ENCODE measurements around the gene KRT40. TPM values are rescaled to one million over a fixed set of nuclear protein-coding genes. Genes with fewer than 3 reads are reported as not detected.
"Not testable (repeated sequence)": the region's sequence is repeated elsewhere in the genome, so short reads cannot be mapped to it uniquely, and the experiment has no call there.

KRT40 gene
- total and polyA plus RNA-seq, 2 experiments from 2014 or later, result not detected

DNA sequence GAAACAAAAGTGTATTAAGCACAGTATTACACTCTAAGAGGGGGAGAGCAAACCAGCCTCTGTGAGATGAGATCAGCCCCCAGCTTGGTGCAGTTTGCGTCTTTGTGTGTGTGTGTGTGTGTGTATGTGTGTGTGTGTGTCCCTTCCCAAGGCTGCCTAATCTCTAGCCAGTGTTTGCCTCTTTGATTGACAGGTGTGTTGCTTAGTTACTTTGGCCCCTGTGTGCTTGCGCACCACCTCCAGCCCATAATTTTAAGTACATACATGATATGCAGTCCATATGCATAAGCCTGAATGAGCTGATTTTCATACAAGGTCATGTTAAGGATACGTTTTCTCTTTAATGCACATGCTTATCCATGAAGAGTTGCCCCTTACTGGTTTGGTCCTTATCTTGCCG lies 17.7 kb upstream of the KRT40 start (continued):
- TF ChIP-seq, protein P1, sequence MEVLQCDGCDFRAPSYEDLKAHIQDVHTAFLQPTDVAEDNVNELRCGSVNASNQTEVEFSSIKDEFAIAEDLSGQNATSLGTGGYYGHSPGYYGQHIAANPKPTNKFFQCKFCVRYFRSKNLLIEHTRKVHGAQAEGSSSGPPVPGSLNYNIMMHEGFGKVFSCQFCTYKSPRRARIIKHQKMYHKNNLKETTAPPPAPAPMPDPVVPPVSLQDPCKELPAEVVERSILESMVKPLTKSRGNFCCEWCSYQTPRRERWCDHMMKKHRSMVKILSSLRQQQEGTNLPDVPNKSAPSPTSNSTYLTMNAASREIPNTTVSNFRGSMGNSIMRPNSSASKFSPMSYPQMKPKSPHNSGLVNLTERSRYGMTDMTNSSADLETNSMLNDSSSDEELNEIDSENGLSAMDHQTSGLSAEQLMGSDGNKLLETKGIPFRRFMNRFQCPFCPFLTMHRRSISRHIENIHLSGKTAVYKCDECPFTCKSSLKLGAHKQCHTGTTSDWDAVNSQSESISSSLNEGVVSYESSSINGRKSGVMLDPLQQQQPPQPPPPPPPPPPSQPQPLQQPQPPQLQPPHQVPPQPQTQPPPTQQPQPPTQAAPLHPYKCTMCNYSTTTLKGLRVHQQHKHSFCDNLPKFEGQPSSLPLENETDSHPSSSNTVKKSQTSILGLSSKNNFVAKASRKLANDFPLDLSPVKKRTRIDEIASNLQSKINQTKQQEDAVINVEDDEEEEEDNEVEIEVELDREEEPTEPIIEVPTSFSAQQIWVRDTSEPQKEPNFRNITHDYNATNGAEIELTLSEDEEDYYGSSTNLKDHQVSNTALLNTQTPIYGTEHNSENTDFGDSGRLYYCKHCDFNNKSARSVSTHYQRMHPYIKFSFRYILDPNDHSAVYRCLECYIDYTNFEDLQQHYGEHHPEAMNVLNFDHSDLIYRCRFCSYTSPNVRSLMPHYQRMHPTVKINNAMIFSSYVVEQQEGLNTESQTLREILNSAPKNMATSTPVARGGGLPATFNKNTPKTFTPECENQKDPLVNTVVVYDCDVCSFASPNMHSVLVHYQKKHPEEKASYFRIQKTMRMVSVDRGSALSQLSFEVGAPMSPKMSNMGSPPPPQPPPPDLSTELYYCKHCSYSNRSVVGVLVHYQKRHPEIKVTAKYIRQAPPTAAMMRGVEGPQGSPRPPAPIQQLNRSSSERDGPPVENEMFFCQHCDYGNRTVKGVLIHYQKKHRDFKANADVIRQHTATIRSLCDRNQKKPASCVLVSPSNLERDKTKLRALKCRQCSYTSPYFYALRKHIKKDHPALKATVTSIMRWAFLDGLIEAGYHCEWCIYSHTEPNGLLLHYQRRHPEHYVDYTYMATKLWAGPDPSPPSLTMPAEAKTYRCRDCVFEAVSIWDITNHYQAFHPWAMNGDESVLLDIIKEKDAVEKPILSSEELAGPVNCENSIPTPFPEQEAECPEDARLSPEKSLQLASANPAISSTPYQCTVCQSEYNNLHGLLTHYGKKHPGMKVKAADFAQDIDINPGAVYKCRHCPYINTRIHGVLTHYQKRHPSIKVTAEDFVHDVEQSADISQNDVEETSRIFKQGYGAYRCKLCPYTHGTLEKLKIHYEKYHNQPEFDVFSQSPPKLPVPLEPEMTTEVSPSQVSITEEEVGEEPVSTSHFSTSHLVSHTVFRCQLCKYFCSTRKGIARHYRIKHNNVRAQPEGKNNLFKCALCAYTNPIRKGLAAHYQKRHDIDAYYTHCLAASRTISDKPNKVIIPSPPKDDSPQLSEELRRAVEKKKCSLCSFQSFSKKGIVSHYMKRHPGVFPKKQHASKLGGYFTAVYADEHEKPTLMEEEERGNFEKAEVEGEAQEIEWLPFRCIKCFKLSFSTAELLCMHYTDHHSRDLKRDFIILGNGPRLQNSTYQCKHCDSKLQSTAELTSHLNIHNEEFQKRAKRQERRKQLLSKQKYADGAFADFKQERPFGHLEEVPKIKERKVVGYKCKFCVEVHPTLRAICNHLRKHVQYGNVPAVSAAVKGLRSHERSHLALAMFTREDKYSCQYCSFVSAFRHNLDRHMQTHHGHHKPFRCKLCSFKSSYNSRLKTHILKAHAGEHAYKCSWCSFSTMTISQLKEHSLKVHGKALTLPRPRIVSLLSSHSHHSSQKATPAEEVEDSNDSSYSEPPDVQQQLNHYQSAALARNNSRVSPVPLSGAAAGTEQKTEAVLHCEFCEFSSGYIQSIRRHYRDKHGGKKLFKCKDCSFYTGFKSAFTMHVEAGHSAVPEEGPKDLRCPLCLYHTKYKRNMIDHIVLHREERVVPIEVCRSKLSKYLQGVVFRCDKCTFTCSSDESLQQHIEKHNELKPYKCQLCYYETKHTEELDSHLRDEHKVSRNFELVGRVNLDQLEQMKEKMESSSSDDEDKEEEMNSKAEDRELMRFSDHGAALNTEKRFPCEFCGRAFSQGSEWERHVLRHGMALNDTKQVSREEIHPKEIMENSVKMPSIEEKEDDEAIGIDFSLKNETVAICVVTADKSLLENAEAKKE (CRISPR knock-in tag; IDR thresholded peaks at IDR 0.05), result no peak

DNA sequence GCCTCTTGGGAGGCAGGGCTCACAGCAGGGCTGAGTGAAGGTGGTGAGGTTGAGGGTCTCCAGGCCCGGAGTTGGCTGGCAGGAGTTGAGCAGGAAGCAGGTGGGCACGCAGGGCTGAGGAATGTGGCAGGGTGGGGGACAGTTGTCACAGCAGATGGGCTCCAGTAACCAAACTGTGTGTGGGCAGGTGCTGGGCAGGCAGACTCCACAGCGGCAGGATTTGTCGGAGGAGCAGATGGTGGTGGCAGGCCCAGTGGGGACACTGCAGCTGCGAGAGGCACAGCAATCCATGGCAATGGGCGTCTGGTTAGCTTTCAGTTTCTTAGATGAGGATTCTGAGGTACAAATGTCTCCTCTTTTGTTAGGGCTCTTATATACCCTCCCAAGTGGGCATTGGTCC lies 15.4 kb upstream of the KRT40 start, which contains the start of gene KRTAP3-2:
TSS of gene KRTAP3-2 (minus strand) at position 344 of the 400 bp plus-strand sequence. CDS start at position 291, 53 bp downstream.
- H3K27ac ChIP-seq (ENCODE audit: low read depth); H3K4me2 ChIP-seq; H3K27ac Mint-ChIP-seq; H3K79me2 ChIP-seq (replicated peaks; ENCODE audit: insufficient read depth); H3K4me3 Mint-ChIP-seq; H3K27me3 ChIP-seq (ENCODE audit: insufficient read depth); DNase-seq (ENCODE audit: low spot score); H3K9me2 ChIP-seq (ENCODE audit: insufficient read depth); H3K36me3 ChIP-seq (ENCODE audit: insufficient read depth); H3K4me3 ChIP-seq; H3F3A ChIP-seq (replicated peaks; ENCODE audit: low read depth); H4K20me1 ChIP-seq (replicated peaks; ENCODE audit: insufficient read depth); H3K27me3 Mint-ChIP-seq (ENCODE audit: insufficient read depth, low read depth, poor library complexity); H3K4me1 Mint-ChIP-seq; H3K9me3 Mint-ChIP-seq; H3K36me3 Mint-ChIP-seq (ENCODE audit: low read depth); ATAC-seq; H3K4me1 ChIP-seq (ENCODE audit: insufficient read depth); H2AFZ ChIP-seq: not testable (repeated sequence)

DNA sequence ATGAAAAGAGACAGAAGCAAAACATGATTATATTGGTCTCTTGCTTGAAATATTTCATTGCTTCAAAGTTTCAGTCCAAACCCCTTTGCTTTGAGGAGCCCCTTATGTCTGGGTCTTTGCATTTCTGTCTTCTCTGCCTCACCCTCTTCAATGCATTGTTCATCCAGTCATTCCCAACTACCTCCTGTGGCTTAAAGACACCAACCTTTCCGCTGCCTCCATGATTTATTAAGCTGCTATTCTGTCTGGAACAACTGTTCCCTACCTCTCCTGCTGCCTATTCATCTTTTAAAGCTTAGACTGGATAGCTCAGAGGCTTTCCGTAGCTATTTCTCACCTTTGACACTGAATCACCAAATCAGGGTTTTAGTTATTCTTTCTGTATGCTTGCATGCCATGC lies 13.2 kb upstream of the KRT40 start:
- Histone ChIP-seq H3K4me3 (no peak overlapping the region), H3K4me2 (no peak overlapping the region), H3F3A (replicated peaks; ENCODE audit: low read depth) (no peaks in the 10 kb centered on the region), H3K27me3 (ENCODE audit: insufficient read depth) (no peaks in the 10 kb centered on the region), H2AFZ (no peak overlapping the region), H3K4me1 (ENCODE audit: insufficient read depth) (no peaks in the 10 kb centered on the region), H4K20me1 (replicated peaks; ENCODE audit: insufficient read depth) (no peaks in the 10 kb centered on the region), H3K27ac (ENCODE audit: low read depth) (no peak overlapping the region), H3K36me3 (ENCODE audit: insufficient read depth) (no peaks in the 10 kb centered on the region), H3K79me2 (replicated peaks; ENCODE audit: insufficient read depth) (no peaks in the 10 kb centered on the region), H3K9me2 (ENCODE audit: insufficient read depth) (0 out of 2 replicates have a peak, but pooled peaks cover 3% of the 10 kb centered on the region)
- H3K4me3 Mint-ChIP-seq, result no peak overlapping the region
- no peak for DNase-seq (ENCODE audit: low spot score)
- no peak overlapping the region for H3K27ac Mint-ChIP-seq
- no peaks in the 10 kb centered on the region for H3K36me3 Mint-ChIP-seq (ENCODE audit: low read depth)
- ATAC-seq, result no peak
- H3K9me3 Mint-ChIP-seq, result no peaks in the 10 kb centered on the region
- H3K27me3 Mint-ChIP-seq (ENCODE audit: insufficient read depth, low read depth, poor library complexity), result no peaks in the 10 kb centered on the region
- peaks cover 4% of the 10 kb centered on the region; the same call in 2 of the 3 replicates for H3K4me1 Mint-ChIP-seq
- TF ChIP-seq ZNF114 (CRISPR knock-in tag; IDR thresholded peaks at IDR 0.05), result no peak
- TF ChIP-seq, protein P2, sequence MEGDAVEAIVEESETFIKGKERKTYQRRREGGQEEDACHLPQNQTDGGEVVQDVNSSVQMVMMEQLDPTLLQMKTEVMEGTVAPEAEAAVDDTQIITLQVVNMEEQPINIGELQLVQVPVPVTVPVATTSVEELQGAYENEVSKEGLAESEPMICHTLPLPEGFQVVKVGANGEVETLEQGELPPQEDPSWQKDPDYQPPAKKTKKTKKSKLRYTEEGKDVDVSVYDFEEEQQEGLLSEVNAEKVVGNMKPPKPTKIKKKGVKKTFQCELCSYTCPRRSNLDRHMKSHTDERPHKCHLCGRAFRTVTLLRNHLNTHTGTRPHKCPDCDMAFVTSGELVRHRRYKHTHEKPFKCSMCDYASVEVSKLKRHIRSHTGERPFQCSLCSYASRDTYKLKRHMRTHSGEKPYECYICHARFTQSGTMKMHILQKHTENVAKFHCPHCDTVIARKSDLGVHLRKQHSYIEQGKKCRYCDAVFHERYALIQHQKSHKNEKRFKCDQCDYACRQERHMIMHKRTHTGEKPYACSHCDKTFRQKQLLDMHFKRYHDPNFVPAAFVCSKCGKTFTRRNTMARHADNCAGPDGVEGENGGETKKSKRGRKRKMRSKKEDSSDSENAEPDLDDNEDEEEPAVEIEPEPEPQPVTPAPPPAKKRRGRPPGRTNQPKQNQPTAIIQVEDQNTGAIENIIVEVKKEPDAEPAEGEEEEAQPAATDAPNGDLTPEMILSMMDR (conservative IDR thresholded peaks at IDR 0.05; ENCODE audit: low read depth in 2 of 2), result no peak
- TF ChIP-seq STAT1 (IDR thresholded peaks at IDR 0.05; ENCODE audit: unreplicated experiment), result no peak

Data from GM23338 (cell line).